SW480 (cell line): ENCODE measurements around the gene DSE.
"Not testable (repeated sequence)": the region's sequence is repeated elsewhere in the genome, so short reads cannot be mapped to it uniquely, and the experiment has no call there.

Experiments used
- DNase-seq: peaks from one replicate; pipeline ENCODE4 v3.0.0-alpha.2; 2016; ENCODE audit warnings: low spot score

Gene DSE

GRCh38 chr6:116370760-116371119 lies at the start of gene DSE:
Gene DSE (plus strand): TSS chr6:116370947. CDS start chr6:116399251, 28,304 bp downstream.
- DNase-seq = peak; percentile 5

- DNase-seq = not testable (repeated sequence)
Measured at GRCh38 chr6:116321933-116322332, 48.8 kb upstream of the DSE start.

- no peak for DNase-seq
Measured at GRCh38 chr6:116323863-116324262, 46.9 kb upstream of the DSE start.

- not testable (repeated sequence) for DNase-seq
Measured at GRCh38 chr6:116325634-116326132, 45.1 kb upstream of the DSE start.

- no peak for DNase-seq
Measured at GRCh38 chr6:116326181-116326671, 44.5 kb upstream of the DSE start.

- no peak for DNase-seq
Measured at GRCh38 chr6:116326996-116327395, 43.8 kb upstream of the DSE start.

- DNase-seq = no peak
Measured at GRCh38 chr6:116327803-116328527, 42.8 kb upstream of the DSE start.

GRCh38 chr6:116328528-116328903 lies 42.2 kb upstream of the DSE start:
- no peak for DNase-seq

GRCh38 chr6:116329156-116329555 lies 41.6 kb upstream of the DSE start:
- no peak for DNase-seq

GRCh38 chr6:116330511-116330910 lies 40.2 kb upstream of the DSE start:
- no peak for DNase-seq

- DNase-seq = no peak
Measured at GRCh38 chr6:116332096-116332495, 38.7 kb upstream of the DSE start.

GRCh38 chr6:116334638-116335409 lies 35.9 kb upstream of the DSE start:
- not testable (repeated sequence) for DNase-seq

- no peak for DNase-seq
Measured at GRCh38 chr6:116335612-116336215, 35.0 kb upstream of the DSE start.

GRCh38 chr6:116338943-116339342 lies 31.8 kb upstream of the DSE start:
- no peak for DNase-seq

- DNase-seq = not testable (repeated sequence)
Measured at GRCh38 chr6:116340625-116341024, 30.1 kb upstream of the DSE start.

GRCh38 chr6:116349216-116349615 lies 21.5 kb upstream of the DSE start:
- DNase-seq = no peak

GRCh38 chr6:116351101-116351500 lies 19.6 kb upstream of the DSE start:
- no peak for DNase-seq

GRCh38 chr6:116352515-116353471 lies 18.0 kb upstream of the DSE start:
- no peak for DNase-seq

- DNase-seq = no peak
Measured at GRCh38 chr6:116354236-116354635, 16.5 kb upstream of the DSE start.

- DNase-seq = no peak
Measured at GRCh38 chr6:116355796-116356195, 15.0 kb upstream of the DSE start.

GRCh38 chr6:116359131-116359530 lies 11.6 kb upstream of the DSE start:
- no peak for DNase-seq

GRCh38 chr6:116359835-116360234 lies 10.9 kb upstream of the DSE start:
- no peak for DNase-seq
